Urinary bladder (tissue), 4 donors: ENCODE results near the gene TUBB4A. TPM values are rescaled to one million over a fixed set of nuclear protein-coding genes. Genes with fewer than 3 reads are reported as not detected.
"Not testable (repeated sequence)": the region's sequence is repeated elsewhere in the genome, so short reads cannot be mapped to it uniquely, and the experiment has no call there.

Experiments
- DNase-seq: peaks from one replicate; pipeline ENCODE4 v3.0.0-alpha.2; 2015; ENCODE audit errors: extremely low spot score
- H3K27ac ChIP-seq: one replicate; pipeline ENCODE4 v1.5.1; 2013; ENCODE audit warnings: low read depth, mild to moderate bottlenecking, moderate library complexity
- H3K36me3 ChIP-seq: one replicate; pipeline ENCODE4 v1.6.1; 2013; ENCODE audit warnings: mild to moderate bottlenecking, moderate library complexity; ENCODE audit not compliant: insufficient read depth
- H3K4me1 ChIP-seq: one replicate; pipeline ENCODE4 v1.6.1; 2013; ENCODE audit warnings: mild to moderate bottlenecking, moderate library complexity; ENCODE audit not compliant: insufficient read depth
- H3K4me3 ChIP-seq: one replicate; pipeline ENCODE4 v1.5.1; 2013; ENCODE audit warnings: low read depth, low read length
- WGBS: extraction: QIAGEN DNeasy Blood & Tissue Kit; methylation state at CpG from one replicate; pipeline ENCODE4 v1.1.7; 2013; 5-methylcytosine and 5-hydroxymethylcytosine counted together
- polyA plus RNA-seq: library from polyadenylated mRNA; stranded (reverse); fragments of 200-250 nt; gene quantifications from one replicate; pipeline ENCODE4 v1.2.3, GENCODE V29; 2013
- total RNA-seq: library from RNA; depleted of rRNA; stranded (reverse); fragments of >200 nt; gene quantifications from one replicate; pipeline ENCODE4 v1.2.3, GENCODE V29; 2014
- donor health status: healthy with polysubstance abuse.
- donor health status: healthy.

Gene TUBB4A
- total RNA-seq: 2.5 TPM
- polyA plus RNA-seq: 2.6 TPM

DNA sequence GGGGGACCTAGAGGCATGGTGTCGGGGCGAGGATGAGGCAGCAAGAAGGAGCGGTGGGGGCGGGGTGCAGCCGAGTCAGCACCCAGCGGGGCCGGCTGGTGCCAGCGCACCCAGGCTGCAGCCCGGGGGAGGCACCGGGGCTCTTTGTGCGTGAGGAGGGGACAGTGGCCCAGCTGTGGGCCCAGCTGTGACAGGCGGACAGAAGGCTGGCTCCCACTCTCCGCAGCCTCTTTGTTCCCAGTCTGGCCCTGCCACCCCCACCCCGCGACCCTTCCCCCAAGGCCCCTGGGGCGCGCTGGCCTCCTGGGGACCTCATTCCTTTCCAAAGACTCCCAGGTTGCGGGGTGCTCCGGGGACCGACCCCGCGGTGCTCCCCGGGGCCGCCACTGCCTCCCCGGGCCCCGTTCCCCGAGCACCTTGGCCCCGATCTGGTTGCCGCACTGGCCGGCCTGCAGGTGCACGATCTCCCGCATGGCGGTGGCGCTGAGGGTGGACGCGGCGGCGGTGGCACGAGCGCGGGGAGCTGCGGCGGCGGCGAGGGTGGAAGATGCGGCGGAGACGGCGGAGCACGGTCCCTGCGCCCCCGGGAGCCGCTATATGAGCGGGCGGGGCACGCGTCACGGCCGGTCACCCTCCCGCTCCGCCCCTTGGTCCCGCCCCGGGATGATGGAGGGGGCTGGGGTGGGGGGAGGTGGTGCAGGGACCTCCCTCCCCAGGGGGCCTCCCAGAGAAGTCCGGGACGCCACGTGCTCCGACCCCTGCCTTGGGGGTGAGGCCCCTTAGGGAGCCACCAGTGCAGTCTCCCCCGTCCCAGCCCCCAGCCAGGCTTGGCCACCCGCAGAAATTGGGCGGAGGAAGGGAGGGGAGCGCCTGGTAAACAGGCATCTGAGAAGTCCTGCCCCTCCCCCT lies at the start of gene TUBB4A:
TSS of gene TUBB4A (minus strand) at position 570 of the 909 bp plus-strand sequence. CDS start at position 473, 97 bp downstream.
- Histone ChIP-seq H3K4me1 (peaks cover 2% of the 10 kb centered on the region), H3K36me3 (no peaks in the 10 kb centered on the region), H3K27ac (no peak within 1 kb of the TSS), H3K4me3 (peak within 1 kb of the TSS; percentile 34)
- WGBS: under 1% methylated on average over 71 of the region's 71 CpGs
- DNase-seq: no peak

DNA sequence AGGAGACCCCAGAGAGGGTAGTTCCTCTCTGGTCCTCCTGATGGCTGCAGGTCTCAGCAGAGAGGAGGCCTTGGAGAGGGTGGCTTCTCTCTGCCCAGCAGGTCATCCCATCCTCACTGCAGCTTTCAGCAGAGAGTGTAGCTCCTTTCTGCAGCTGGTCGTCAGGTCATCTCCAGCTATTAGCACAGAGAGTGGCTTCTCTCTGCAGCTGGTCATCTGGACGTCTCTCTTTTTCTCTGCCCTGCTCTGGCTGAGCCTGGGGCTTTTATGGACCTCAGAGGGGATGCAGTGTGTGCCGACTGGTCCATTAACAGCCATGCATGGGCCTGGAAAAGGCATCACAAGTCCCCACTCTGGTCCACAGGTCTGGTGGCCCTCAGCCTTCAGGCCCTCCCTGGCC lies 49.0 kb upstream of the TUBB4A start:
- no peak overlapping the region for H3K4me3 ChIP-seq
- no peak for DNase-seq
- H3K4me1 ChIP-seq: no peaks in the 10 kb centered on the region
- H3K36me3 ChIP-seq: no peaks in the 10 kb centered on the region
- WGBS: 77% methylated on average over 3 of the region's 3 CpGs
- no peak overlapping the region for H3K27ac ChIP-seq

DNA sequence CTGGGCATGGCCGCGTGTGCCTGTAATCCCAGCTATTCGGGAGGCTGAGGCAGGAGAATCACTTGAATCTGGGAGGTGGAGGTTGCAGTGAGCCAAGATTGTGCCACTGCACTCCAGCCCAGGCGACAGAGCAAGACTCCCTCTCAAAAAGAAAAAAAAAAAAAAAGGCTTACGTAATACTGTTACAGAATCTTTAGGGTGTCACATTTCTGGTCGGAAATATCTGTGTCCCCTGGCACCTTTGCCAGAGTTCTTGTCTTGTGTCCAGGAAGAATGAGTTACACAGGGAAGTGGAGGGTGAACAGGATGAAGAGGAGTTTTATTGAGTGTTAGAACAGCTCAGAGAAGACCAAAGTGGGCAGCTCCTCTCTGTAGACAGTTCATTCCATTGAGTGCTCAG lies 48.6 kb upstream of the TUBB4A start:
- DNase-seq, H3K4me3 ChIP-seq, H3K4me1 ChIP-seq, H3K36me3 ChIP-seq, H3K27ac ChIP-seq: not testable (repeated sequence)
- 82% methylated on average over 6 of the region's 6 CpGs for WGBS

DNA sequence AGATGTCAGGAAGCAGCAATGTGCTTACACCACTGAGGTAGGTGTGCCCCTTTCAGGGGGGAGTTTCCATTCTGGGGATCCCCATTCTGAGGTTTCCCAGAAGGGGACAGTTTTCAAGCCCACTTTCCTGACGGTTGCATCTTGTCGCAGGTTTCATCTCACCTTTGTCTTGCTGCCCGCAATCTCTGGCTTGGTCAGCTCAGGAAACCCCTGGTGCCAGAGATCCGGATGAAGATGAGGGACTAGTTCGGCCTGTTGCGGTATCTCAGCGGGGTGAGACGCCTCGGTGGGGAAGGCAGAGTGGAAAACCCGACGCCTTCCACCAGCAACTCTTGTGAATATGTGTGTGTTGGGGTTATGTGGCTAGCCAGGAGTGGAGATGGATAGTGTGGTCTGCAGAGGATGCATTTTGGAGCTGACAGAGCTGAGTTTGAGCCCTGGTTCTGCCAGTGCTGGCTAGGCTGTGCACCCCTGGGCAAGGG lies 41.8 kb upstream of the TUBB4A start:
- Histone ChIP-seq H3K4me3 (no peak overlapping the region), H3K4me1 (no peaks in the 10 kb centered on the region), H3K36me3 (no peaks in the 10 kb centered on the region), H3K27ac (no peak overlapping the region)
- WGBS: 77% methylated on average over 11 of the region's 11 CpGs
- DNase-seq: no peak

DNA sequence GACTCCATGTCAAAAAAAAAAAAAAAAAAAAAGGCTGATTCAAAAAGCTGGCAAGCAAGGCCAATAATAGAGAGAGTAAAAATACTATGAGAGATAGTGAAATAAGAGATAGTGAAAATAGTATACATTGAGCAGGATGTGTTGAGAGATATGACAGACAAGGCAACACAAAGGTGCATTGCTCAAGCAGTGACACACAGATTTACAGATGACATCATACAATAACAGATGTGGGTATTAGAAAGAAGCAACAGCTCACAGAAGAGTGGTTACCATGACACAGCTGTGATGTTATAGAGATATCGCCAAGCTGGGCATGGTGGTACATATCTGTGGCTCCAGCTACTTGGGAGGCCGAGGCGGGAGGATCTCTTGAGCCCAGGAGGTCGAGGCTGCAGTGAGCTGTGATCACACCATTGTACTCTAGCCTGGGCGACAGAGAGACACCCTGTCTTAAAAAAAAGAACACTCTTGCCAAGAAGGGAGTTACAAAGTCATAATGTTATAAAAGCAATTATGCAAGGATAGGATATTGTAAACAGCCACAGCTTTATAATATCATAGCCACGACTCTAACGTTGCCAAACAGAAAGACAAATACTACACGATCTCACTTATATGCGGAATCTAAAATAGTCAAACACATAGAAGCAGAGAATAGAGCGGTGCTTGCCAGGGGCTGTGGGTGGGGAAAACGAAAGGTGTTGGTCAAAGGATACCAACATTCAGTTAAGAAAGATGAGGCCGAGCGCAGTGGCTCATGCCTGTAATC lies 39.0 kb upstream of the TUBB4A start:
- DNase-seq: no peak
- Histone ChIP-seq H3K4me3 (no peak overlapping the region), H3K27ac (no peak overlapping the region), H3K4me1 (no peaks in the 10 kb centered on the region), H3K36me3 (no peaks in the 10 kb centered on the region)
- 67% methylated on average over 13 of the region's 13 CpGs for WGBS

DNA sequence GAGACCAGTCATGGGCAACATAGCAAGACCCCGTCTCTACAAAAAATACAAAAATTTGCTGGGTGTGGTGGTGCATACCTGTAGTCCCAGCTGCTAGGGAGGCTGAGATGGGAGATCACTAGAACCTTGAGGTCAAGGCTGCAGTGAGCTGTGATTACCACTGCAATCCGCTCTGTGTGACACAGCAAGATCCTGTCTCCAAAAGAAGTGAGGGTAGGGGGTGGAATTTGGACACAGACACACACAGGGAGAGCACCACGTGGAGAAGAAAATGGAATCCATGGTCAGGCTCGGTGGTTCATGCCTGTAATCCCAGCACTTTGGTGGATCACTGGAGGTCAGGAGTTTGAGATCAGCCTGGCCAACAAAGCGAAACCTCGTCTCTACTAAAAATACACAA lies 37.4 kb upstream of the TUBB4A start:
- 83% methylated on average over 6 of the region's 6 CpGs for WGBS
- no peaks in the 10 kb centered on the region for H3K4me1 ChIP-seq
- DNase-seq: no peak

DNA sequence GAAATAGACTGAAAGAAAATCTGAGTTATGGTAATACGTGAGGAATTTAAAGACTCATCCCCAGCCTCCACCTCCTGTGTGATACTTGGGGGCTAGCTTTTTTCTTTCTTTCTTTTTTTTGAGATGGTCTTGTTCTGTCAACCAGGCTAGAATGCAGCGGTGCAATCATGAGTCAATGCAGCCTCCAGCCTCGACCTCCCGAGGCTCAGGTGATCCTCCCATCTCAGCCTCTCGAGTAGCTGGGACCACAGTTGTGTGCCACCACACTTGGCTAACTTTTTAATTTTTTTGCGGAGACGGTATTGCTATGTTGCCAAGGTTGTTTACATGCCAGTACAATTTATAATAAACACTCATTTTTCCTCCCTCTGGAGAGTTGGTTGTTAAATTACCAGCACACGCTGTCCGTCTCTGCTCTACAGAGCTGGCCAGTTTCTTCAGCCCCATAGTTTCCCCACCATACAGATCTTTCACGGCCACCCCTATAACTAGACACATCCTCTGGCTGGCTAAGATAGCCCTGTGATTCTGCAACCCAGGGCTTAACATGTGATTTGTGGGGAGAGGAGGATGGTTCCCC lies 33.5 kb upstream of the TUBB4A start:
- Histone ChIP-seq H3K36me3 (no peaks in the 10 kb centered on the region), H3K4me1 (no peaks in the 10 kb centered on the region), H3K4me3 (no peak overlapping the region), H3K27ac (no peak overlapping the region)
- DNase-seq: no peak
- WGBS: 87% methylated on average over 10 of the region's 10 CpGs

More for the DNA sequence above, 37.4 kb upstream of the TUBB4A start:
- H3K27ac ChIP-seq: no peak overlapping the region
- H3K4me3 ChIP-seq: no peak overlapping the region
- no peaks in the 10 kb centered on the region for H3K36me3 ChIP-seq

DNA sequence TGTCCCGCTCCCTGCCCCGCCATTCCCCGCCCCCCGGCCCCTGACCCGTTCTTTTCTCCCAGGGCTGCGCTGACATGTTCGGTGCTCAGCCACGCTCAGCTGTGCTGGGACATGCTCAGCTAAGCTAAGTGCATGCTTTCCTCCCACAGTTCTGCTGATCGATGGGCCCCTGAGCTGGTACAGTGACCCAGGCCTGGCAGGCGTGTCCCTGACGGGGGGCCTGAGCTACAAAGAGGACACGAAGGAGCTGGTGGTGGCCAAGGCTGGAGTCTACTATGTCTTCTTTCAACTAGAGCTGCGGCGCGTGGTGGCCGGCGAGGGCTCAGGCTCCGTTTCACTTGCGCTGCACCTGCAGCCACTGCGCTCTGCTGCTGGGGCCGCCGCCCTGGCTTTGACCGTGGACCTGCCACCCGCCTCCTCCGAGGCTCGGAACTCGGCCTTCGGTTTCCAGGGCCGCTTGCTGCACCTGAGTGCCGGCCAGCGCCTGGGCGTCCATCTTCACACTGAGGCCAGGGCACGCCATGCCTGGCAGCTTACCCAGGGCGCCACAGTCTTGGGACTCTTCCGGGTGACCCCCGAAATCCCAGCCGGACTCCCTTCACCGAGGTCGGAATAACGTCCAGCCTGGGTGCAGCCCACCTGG lies 32.5 kb upstream of the TUBB4A start:
- Histone ChIP-seq H3K4me3 (no peak overlapping the region), H3K27ac (no peak overlapping the region), H3K36me3 (no peaks in the 10 kb centered on the region), H3K4me1 (no peaks in the 10 kb centered on the region)
- DNase-seq: no peak
- WGBS: 37% methylated on average over 40 of the region's 40 CpGs

DNA sequence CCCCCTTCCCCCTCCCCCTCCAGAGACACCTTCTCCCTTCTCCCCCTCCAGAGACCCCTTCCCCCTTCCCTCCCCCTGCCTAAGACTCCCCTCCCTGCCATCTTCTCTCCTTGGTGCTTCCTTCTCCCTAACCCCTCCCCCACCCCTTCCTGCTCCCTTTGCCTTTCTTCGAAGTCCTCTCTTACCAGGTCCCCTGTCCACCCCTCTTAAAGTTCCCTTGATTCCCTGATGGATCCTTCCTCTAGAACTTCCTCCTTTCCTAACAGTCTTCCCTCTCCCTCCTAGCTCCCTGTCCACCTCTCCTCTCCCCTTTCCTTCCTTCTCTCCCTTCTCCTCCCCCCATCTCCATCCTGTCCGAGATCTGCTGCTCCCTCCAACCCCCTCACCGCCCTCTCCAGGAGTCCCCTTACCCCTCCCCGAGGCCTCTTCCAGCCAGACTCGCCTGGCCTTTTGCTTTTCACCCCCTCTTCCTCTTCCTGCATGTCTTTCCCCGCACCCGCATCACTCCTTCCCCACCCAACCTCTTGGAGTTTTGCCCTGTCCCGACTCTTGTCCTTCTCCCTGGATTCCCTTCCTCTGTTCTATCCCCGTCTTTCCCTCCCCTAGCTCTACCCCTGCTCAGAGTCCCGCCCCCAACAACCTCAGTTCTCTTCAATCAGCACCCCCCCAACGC lies 31.8 kb upstream of the TUBB4A start:
- no peak overlapping the region for H3K27ac ChIP-seq
- no peak for DNase-seq
- H3K36me3 ChIP-seq: no peaks in the 10 kb centered on the region
- 14% methylated on average over 11 of the region's 11 CpGs for WGBS
- no peaks in the 10 kb centered on the region for H3K4me1 ChIP-seq
- no peak overlapping the region for H3K4me3 ChIP-seq

DNA sequence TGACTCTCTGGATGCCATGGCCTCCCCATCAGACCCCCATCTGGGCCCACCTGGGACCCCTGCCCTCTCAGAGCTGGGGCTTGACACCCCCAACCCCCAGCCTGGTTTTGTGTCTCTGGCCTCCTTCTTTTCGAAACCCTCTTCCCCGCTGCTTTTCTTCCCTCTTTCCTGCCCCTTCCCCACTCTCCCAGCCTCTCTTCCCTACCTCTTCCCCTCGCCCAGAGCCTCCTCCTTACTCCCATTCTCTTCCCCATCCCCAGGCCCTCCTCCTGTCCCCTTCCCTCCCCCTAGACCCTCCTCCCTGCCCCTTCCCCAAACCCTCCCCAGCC lies 30.9 kb upstream of the TUBB4A start:
- no peak for DNase-seq
- Histone ChIP-seq H3K4me1 (no peaks in the 10 kb centered on the region), H3K27ac (no peak overlapping the region), H3K36me3 (no peaks in the 10 kb centered on the region), H3K4me3 (no peak overlapping the region)
- 33% methylated on average over 3 of the region's 3 CpGs for WGBS

DNA sequence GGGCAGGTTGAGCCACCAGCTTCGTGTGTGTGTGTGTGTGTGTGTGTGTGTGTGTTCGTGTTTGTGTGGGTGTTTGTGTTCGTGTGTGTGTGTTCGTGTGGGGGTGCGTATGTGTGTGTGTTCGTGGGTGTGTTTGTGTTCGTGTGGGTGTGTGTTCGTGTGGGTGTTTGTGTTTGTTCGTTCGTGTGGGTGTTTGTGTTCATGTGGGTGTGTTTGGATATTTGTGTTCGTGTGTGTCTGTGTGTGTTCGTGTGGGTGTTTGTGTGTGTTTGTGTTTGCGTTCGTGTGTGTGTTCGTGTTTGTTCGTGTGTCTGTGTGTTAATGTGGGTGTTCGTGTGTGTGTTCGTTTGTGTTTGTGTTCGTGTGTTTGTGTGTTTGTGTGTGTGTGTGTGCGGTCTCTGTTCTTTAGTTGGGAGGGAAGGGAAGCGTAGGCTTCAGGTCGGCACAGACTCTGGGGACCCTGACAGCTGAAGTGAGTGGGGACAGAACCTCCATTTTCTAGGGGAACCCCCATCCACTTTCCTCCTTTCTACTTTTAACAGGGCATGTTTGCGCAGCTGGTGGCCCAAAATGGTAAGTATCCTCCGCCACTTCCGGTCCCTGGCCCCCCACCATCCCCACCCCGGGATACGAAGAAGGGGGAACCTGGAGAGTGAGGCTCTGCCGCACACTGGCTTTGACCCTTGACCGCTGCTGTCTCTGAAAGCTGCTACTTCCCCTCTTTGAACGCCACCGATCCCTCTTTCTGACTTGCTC lies 30.3 kb upstream of the TUBB4A start:
- DNase-seq: no peak
- H3K4me1 ChIP-seq: no peaks in the 10 kb centered on the region
- no peaks in the 10 kb centered on the region for H3K36me3 ChIP-seq
- H3K4me3 ChIP-seq: no peak overlapping the region
- no peak overlapping the region for H3K27ac ChIP-seq
- 41% methylated on average over 31 of the region's 31 CpGs for WGBS

DNA sequence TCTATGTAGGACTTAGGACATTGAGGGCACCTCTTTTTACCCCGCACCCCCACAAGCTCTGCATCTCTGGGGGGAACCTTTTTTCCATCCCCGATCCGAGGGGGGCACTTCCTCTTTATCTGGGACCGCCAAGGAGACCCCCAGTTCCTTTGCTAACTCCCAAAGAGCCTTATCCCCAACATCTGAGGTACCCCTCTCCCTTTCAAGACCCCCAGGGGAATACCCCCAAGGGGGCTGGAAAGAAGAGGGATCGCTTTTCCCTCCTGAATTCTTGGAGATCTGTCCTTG lies 29.8 kb upstream of the TUBB4A start:
- 42% methylated on average over 5 of the region's 5 CpGs for WGBS
- Histone ChIP-seq H3K36me3 (no peaks in the 10 kb centered on the region), H3K4me1 (no peaks in the 10 kb centered on the region), H3K27ac (no peak overlapping the region), H3K4me3 (no peak overlapping the region)
- DNase-seq: no peak
